ENCODE results near the gene GGTLC2.

The GGTLC2 gene

DNA sequence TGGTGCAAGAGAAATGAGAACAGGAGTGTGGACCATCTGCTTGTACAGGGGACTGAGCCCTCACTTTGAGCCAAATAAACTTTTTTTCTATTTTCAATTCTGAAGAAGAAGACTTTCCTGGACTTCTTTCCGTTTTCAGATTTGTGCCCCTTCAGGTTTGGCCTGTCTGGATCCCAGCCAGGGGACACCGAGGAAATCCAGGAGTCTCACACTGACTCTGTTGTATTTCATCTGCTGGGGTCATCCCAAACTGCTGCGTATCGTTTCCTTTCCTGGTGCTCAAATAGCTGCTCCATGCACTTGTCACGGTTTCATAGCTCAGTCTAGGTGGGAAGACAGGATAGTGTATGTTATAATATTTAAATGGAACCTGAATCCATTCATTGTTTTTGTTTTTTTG, 51.7 kb downstream of the GGTLC2 start:
- TF ChIP-seq, protein P1, sequence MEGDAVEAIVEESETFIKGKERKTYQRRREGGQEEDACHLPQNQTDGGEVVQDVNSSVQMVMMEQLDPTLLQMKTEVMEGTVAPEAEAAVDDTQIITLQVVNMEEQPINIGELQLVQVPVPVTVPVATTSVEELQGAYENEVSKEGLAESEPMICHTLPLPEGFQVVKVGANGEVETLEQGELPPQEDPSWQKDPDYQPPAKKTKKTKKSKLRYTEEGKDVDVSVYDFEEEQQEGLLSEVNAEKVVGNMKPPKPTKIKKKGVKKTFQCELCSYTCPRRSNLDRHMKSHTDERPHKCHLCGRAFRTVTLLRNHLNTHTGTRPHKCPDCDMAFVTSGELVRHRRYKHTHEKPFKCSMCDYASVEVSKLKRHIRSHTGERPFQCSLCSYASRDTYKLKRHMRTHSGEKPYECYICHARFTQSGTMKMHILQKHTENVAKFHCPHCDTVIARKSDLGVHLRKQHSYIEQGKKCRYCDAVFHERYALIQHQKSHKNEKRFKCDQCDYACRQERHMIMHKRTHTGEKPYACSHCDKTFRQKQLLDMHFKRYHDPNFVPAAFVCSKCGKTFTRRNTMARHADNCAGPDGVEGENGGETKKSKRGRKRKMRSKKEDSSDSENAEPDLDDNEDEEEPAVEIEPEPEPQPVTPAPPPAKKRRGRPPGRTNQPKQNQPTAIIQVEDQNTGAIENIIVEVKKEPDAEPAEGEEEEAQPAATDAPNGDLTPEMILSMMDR (IDR thresholded peaks at IDR 0.05; ENCODE audit: borderline replicate concordance, extremely low read depth, low read length, poor library complexity, severe bottlenecking): no peak
- TF ChIP-seq EZH2 (IDR thresholded peaks at IDR 0.05; ENCODE audit: borderline replicate concordance, low read depth, low read length, severe bottlenecking): no peak
- Histone ChIP-seq H3K9me3 (ENCODE audit: insufficient read depth, low read length, severe bottlenecking) (no peaks in the 10 kb centered on the region), H3K4me1 (ENCODE audit: insufficient read depth, low read length) (no peaks in the 10 kb centered on the region), H2AFZ (ENCODE audit: low read depth, low read length) (no peak overlapping the region), H3K9ac (ENCODE audit: low read depth, low read length) (no peak overlapping the region), H3K27me3 (ENCODE audit: insufficient read depth, low read length, poor library complexity) (no peaks in the 10 kb centered on the region), H3K36me3 (ENCODE audit: insufficient read depth, low read length) (no peaks in the 10 kb centered on the region), H3K4me2 (ENCODE audit: insufficient read depth, low read length) (no peak overlapping the region), H3K79me2 (ENCODE audit: insufficient read depth, low read length) (no peaks in the 10 kb centered on the region), H4K20me1 (ENCODE audit: insufficient read depth, low read length) (no peaks in the 10 kb centered on the region), H3K4me3 (ENCODE audit: low read depth in 1 of 2, low read length in 2 of 2) (no peak overlapping the region), H3K27ac (ENCODE audit: low read length) (no peak overlapping the region)
- DNase-seq: no peak
- no peak for ATAC-seq (ENCODE audit: insufficient read depth, low read depth)

Data from DND-41 (cell line).